A549 (cell line): ENCODE data around the gene XPC. TPM values are rescaled to one million over a fixed set of nuclear protein-coding genes. Genes with fewer than 3 reads are reported as not detected.

ENCODE experiments used
- ATAC-seq, 2 experiments: fragments of 200-7000 bp in 1 of 2; fragments of >200 bp in 1 of 2; cut with Nextera tagmentation in 1 of 2; cut with Tn5 transposase in 1 of 2; 3 replicates each; pipeline versions ENCODE4 v1.8.0 to v1.9.1; 2018 to 2020; ENCODE audit warnings: mild to moderate bottlenecking in 1 of 2, moderate library complexity in 1 of 2
- CTCF ChIA-PET: fragments of 300-600 bp; sonication (Branson Sonifier 250); formaldehyde crosslinking; extraction: SDS; loops from one replicate; lab custom pipeline; 2021; ENCODE audit warnings: antibody characterized with exemption, inconsistent platforms; lab: Yijun Ruan, JAX
- POLR2A ChIA-PET: fragments of 350-600 bp; formaldehyde crosslinking; extraction: SDS; loops from one replicate; lab custom pipeline; 2021; ENCODE audit warnings: antibody characterized with exemption, inconsistent platforms; lab: Yijun Ruan, JAX
- DNase-seq, 2 experiments: peaks; one replicate each; pipeline versions ENCODE4 v3.0.0 to v3.0.0-alpha.2; 2011 to 2016; ENCODE audit warnings: low read depth in 1 of 2, low spot score in 1 of 2
- FAIRE-seq: peaks from 2 replicates; lab custom pipeline; 2011; peaks lifted over from hg19 to GRCh38; lab: Jason Lieb, UNC
- H3K27ac ChIP-seq, 2 experiments: fragments of >200 bp; sonication (Bioruptor Twin); formaldehyde crosslinking; 3 replicates each; pipeline ENCODE4 v1.5.1; 2016 to 2017
- H3K4me1 ChIP-seq: fragments of >200 bp; sonication (Bioruptor Twin); formaldehyde crosslinking; 3 replicates; pipeline ENCODE4 v1.6.1; 2016
- H3K4me2 ChIP-seq: fragments of >200 bp; sonication (Bioruptor Twin); formaldehyde crosslinking; 3 replicates; pipeline ENCODE4 v1.6.1; 2016
- H3K4me3 ChIP-seq: fragments of >200 bp; sonication (Bioruptor Twin); formaldehyde crosslinking; 3 replicates; pipeline ENCODE4 v1.5.1; 2016
- H3K9me3 ChIP-seq: fragments of >200 bp; sonication (Bioruptor Twin); formaldehyde crosslinking; 3 replicates; pipeline ENCODE4 v1.6.1; 2016
- BHLHE40 ChIP-seq: IDR thresholded peaks from 2 replicates; pipeline ENCODE4 v1.6.1; 2012; ENCODE audit warnings: low read depth, low read length, inconsistent platforms
- CHD4 ChIP-seq: fragments of 200-600 bp; sonication (generic); IDR thresholded peaks from 2 replicates; pipeline ENCODE4 v1.6.1; 2016; ENCODE audit warnings: antibody characterized with exemption, mild to moderate bottlenecking, borderline replicate concordance
- ELK1 ChIP-seq: fragments of 150-350 bp; IDR thresholded peaks from 2 replicates; pipeline ENCODE4 v1.6.1; 2014; ENCODE audit warnings: low read depth, mild to moderate bottlenecking, low read length
- ESRRA ChIP-seq: fragments of 150-350 bp; IDR thresholded peaks from 2 replicates; pipeline ENCODE4 v1.6.1; 2014; ENCODE audit warnings: mild to moderate bottlenecking, low read length, borderline replicate concordance
- HDAC2 ChIP-seq: fragments of 200-600 bp; sonication (generic); IDR thresholded peaks from 2 replicates; pipeline ENCODE4 v1.6.1; 2016
- HES2 ChIP-seq: fragments of >200 bp; sonication (Bioruptor Twin); formaldehyde crosslinking; IDR thresholded peaks from 2 replicates; pipeline ENCODE4 v1.6.1; 2016
- HEYL ChIP-seq: fragments of 250-450 bp; sonication (Bioruptor Pico); IDR thresholded peaks from 2 replicates; pipeline ENCODE4 v1.8.0; 2021; ENCODE audit warnings: mild to moderate bottlenecking, moderate library complexity
- HOXA7 ChIP-seq: fragments of 250-450 bp; sonication (Bioruptor Pico); IDR thresholded peaks from 2 replicates; pipeline ENCODE4 v1.5.0; 2020; ENCODE audit warnings: mild to moderate bottlenecking, moderate library complexity
- HOXB13 ChIP-seq: fragments of 250-450 bp; sonication (Bioruptor Pico); IDR thresholded peaks from 2 replicates; pipeline ENCODE4 v1.5.0; 2020; ENCODE audit warnings: low read depth, mild to moderate bottlenecking, moderate library complexity
- HOXB5 ChIP-seq: fragments of 250-450 bp; sonication (Bioruptor Pico); IDR thresholded peaks from 2 replicates; pipeline ENCODE4 v1.5.0; 2020; ENCODE audit warnings: mild to moderate bottlenecking, moderate library complexity
- KDM1A ChIP-seq: fragments of 200-600 bp; sonication (generic); IDR thresholded peaks from 2 replicates; pipeline ENCODE4 v1.6.1; 2016; ENCODE audit warnings: low read depth, mild to moderate bottlenecking
- MAFK ChIP-seq: fragments of 450-650 bp; IDR thresholded peaks from 2 replicates; pipeline ENCODE4 v1.6.1; 2014; ENCODE audit not compliant: partially characterized antibody
- MYC ChIP-seq: IDR thresholded peaks from 2 replicates; pipeline ENCODE4 v1.6.1; 2012; ENCODE audit warnings: mild to moderate bottlenecking, inconsistent platforms, low read length, improper control_type of control experiment, borderline replicate concordance
- NFE2L2 ChIP-seq: fragments of 150-350 bp; conservative IDR thresholded peaks from 2 replicates; pipeline ENCODE4 v1.6.1; 2014; ENCODE audit warnings: low read length
- POLR2A ChIP-seq: IDR thresholded peaks from 2 replicates; pipeline ENCODE4 v1.6.1; 2012; ENCODE audit warnings: mild to moderate bottlenecking, low read length
- POLR2AphosphoS2 ChIP-seq: conservative IDR thresholded peaks from 2 replicates; pipeline ENCODE4 v1.6.1; 2012; ENCODE audit warnings: low read length, improper control_type of control experiment, inconsistent platforms
- RAD21 ChIP-seq, 2 experiments: fragments of >200 bp in 1 of 2; sonication (Bioruptor Twin) in 1 of 2; formaldehyde crosslinking in 1 of 2; IDR thresholded peaks in 1 of 2; conservative IDR thresholded peaks in 1 of 2; 2 replicates in 1 of 2; 3 replicates in 1 of 2; pipeline ENCODE4 v1.6.1; 2012 to 2018; ENCODE audit warnings: inconsistent platforms in 1 of 2
- RARB ChIP-seq: fragments of 250-450 bp; sonication (Bioruptor Pico); IDR thresholded peaks from 2 replicates; pipeline ENCODE4 v1.8.0; 2021; ENCODE audit warnings: mild to moderate bottlenecking, moderate library complexity
- RFX5 ChIP-seq: fragments of 450-650 bp; IDR thresholded peaks from 2 replicates; pipeline ENCODE4 v1.7.1; 2014; ENCODE audit warnings: antibody characterized with exemption, mild to moderate bottlenecking, moderate library complexity
- SMC3 ChIP-seq: fragments of >200 bp; sonication (Bioruptor Twin); formaldehyde crosslinking; IDR thresholded peaks from 3 replicates; pipeline ENCODE4 v1.6.1; 2018; ENCODE audit warnings: inconsistent platforms
- ZC3H11A ChIP-seq: fragments of 450-650 bp; IDR thresholded peaks from 2 replicates; pipeline ENCODE4 v1.6.1; 2014; ENCODE audit warnings: antibody characterized with exemption, mild to moderate bottlenecking
- ZFP36 ChIP-seq: fragments of 450-650 bp; IDR thresholded peaks from 2 replicates; pipeline ENCODE4 v1.6.1; 2014; ENCODE audit warnings: borderline replicate concordance; ENCODE audit not compliant: partially characterized antibody
- ZSCAN20 ChIP-seq: fragments of 250-450 bp; sonication (Bioruptor Pico); IDR thresholded peaks from 2 replicates; pipeline ENCODE4 v1.8.0; 2022; ENCODE audit warnings: mild to moderate bottlenecking, moderate library complexity
- WGBS: methylation state at CpG from one replicate; pipeline ENCODE4 v1.1.6; 2017; ENCODE audit errors: missing lambda C conversion rate; 5-methylcytosine and 5-hydroxymethylcytosine counted together
- polyA plus RNA-seq, 4 experiments: library from polyadenylated mRNA; depleted of rRNA in 3 of 4; stranded (reverse); fragments of >200 nt; fragmentation: RNase III in 1 of 4; extraction: RNeasy Plus Mini Kit Qiagen cat#74134 plus additional on column Dnase treatment in 1 of 4; gene quantifications; 2 replicates in 3 of 4; 3 replicates in 1 of 4; pipeline ENCODE4 v1.2.3, GENCODE V29; 2011 to 2017
- TF ChIP-seq, protein P1 (sequence below): IDR thresholded peaks from 2 replicates; pipeline ENCODE4 v1.6.1; 2012
- TF ChIP-seq, protein P2 (sequence below): IDR thresholded peaks from 2 replicates; pipeline ENCODE4 v1.6.1; 2012

XPC gene
- polyA plus RNA-seq, 2 of the 4 experiments (the other 2 are of a cell fraction), result 35.4 to 36.3 TPM

DNA sequence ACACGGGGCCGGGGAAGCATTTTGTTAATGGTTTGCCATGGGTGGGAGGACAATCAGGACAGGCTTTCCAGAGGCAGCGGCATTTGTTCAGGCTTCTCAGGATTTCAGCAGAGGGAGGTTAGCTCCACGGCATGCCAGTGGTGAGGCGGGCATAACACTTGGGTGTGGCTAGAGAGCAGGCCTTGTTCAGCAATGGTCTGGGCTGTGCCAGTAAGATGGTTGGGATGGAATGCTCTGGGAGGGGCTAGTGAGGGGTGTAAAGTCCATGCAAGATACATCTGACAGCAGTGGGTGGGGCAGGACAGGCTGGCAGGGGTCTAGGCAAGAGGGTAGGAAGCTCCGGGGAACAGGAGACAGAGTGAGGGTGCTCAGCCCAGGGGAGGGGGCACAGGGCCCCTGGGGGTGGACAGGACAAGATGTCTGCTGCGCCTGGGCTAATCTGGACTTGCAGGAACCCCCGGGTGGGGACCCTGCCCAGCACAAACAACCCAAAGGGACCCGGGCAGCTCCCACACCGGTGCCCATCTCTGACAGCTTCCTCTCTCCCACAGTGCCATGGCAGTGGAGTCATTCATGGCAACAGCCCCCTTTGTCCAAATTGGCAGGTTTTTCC, 45.1 kb downstream of the XPC start:
- ATAC-seq, result peak; percentile 22 to 37; a peak in 3 of 6 replicates
- Histone ChIP-seq H3K9me3 (no peaks in the 10 kb centered on the region), H3K4me3 (no peak overlapping the region), H3K27ac (no peak overlapping the region), H3K4me2 (no peak overlapping the region), H3K4me1 (peaks cover 8% of the 10 kb centered on the region; the same call in 2 of the 3 replicates)
- FAIRE-seq, result no peak
- 86% methylated on average over 9 of the region's 10 CpGs for WGBS
- no peak for DNase-seq
- TF ChIP-seq HOXB13, result no peak
- TF ChIP-seq MAFK, result no peak
- no peak for TF ChIP-seq BHLHE40
- TF ChIP-seq ELK1, result no peak
- ChIA-PET POLR2A (interaction anchor here (1.2 to 1.8 kb wide), 2 partner anchors 8 to 9 kb away, joined by 4 to 8 read pairs; partner anchors contain the start of genes CHCHD4 and TMEM43), CTCF (interaction anchor here (1.1 to 2.8 kb wide), 2 partner anchors 12 to 39 kb away, joined by 3 to 14 read pairs; no protein-coding TSS in a partner anchor)

GRCh38 chr3:14132689-14133088, 45.7 kb downstream of the XPC start:
- H3K4me2 ChIP-seq, result no peak overlapping the region
- ATAC-seq (no peak), FAIRE-seq (no peak), DNase-seq (no peak)
- ChIA-PET POLR2A (interaction anchor here (1.2 to 1.6 kb wide), 2 partner anchors 8 to 46 kb away, joined by 4 read pairs; partner anchors contain the start of genes CHCHD4, LSM3 and XPC), CTCF (interaction anchor here (1.1 kb wide), 1 partner anchor 40 kb away, joined by 3 read pairs; no protein-coding TSS in a partner anchor)
- WGBS, result 96% methylated on average over 6 of the region's 6 CpGs
- no peak overlapping the region for H3K27ac ChIP-seq
- H3K9me3 ChIP-seq, result no peaks in the 10 kb centered on the region
- TF ChIP-seq, protein P1, sequence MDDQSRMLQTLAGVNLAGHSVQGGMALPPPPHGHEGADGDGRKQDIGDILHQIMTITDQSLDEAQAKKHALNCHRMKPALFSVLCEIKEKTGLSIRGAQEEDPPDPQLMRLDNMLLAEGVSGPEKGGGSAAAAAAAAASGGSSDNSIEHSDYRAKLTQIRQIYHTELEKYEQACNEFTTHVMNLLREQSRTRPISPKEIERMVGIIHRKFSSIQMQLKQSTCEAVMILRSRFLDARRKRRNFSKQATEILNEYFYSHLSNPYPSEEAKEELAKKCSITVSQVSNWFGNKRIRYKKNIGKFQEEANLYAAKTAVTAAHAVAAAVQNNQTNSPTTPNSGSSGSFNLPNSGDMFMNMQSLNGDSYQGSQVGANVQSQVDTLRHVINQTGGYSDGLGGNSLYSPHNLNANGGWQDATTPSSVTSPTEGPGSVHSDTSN, result no peak
- TF ChIP-seq KDM1A (no peak), NFE2L2 (no peak), HOXB13 (no peak), HEYL (no peak), ZC3H11A (no peak)
- H3K4me3 ChIP-seq, result no peak overlapping the region
- H3K4me1 ChIP-seq, result peaks cover 8% of the 10 kb centered on the region; the same call in 2 of the 3 replicates

DNA sequence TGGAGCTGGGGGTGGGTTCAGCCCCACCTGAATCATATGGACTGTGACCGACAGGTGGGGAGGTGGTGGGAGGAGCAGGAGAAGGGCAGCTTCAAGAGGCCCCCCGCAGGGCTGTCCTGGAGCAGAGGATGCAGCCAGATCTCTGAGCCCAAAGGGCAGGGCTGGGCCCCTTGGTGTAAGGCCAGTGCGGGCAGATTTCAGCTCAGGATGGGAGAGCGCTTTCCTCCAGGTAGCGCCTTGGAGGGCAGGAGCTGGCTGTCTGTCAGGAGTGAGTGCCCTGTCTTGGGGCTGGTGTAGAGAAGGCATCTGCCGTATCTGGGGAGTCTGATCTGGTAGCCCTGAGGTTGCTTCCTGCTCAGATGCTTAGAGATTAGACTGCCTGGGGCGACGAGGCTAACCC, 46.3 kb downstream of the XPC start:
- 95% methylated on average over 8 of the region's 8 CpGs for WGBS
- no peak for ATAC-seq

More for the DNA sequence above, 46.3 kb downstream of the XPC start:
- no peak overlapping the region for H3K27ac ChIP-seq
- peaks cover 7% of the 10 kb centered on the region; the same call in 2 of the 3 replicates for H3K4me1 ChIP-seq
- ChIA-PET CTCF (interaction anchor here (1.1 to 1.6 kb wide), 2 partner anchors 14 to 40 kb away, joined by 3 to 6 read pairs; no protein-coding TSS in a partner anchor), POLR2A (interaction anchor here (1.2 to 1.6 kb wide), 2 partner anchors 8 to 46 kb away, joined by 4 read pairs; partner anchors contain the start of genes CHCHD4, LSM3 and XPC)
- no peak overlapping the region for H3K4me3 ChIP-seq
- no peak overlapping the region for H3K4me2 ChIP-seq
- no peaks in the 10 kb centered on the region for H3K9me3 ChIP-seq
- no peak for DNase-seq
- no peak for FAIRE-seq
- TF ChIP-seq POLR2AphosphoS2, result no peak
- TF ChIP-seq MYC, result no peak
- TF ChIP-seq HOXA7 (CRISPR knock-in tag), result no peak
- no peak for TF ChIP-seq ZFP36
- no peak for TF ChIP-seq HOXB13
- TF ChIP-seq, protein P2, sequence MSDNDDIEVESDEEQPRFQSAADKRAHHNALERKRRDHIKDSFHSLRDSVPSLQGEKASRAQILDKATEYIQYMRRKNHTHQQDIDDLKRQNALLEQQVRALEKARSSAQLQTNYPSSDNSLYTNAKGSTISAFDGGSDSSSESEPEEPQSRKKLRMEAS, result no peak
- TF ChIP-seq ESRRA, result no peak
- TF ChIP-seq RAD21 (conservative IDR thresholded peaks at IDR 0.05 in 1 of 2, IDR thresholded peaks at IDR 0.05 in 1 of 2), result no peak
- TF ChIP-seq HES2, result no peak
- TF ChIP-seq POLR2A, result no peak
- TF ChIP-seq SMC3, result no peak
- TF ChIP-seq ZSCAN20, result no peak
- TF ChIP-seq HOXB5, result no peak
- TF ChIP-seq, protein P1, result no peak
- no peak for TF ChIP-seq RARB (CRISPR knock-in tag)
- TF ChIP-seq RFX5, result no peak
- no peak for TF ChIP-seq CHD4
- no peak for TF ChIP-seq HDAC2
